Gastroesophageal sphincter (tissue), 3 donors: ENCODE measurements around the gene RUNX2.

ENCODE experiments used
- CTCF ChIP-seq, 4 experiments: fragments of 200-600 bp in 2 of 4; fragments of 450-650 bp in 2 of 4; sonication (generic) in 1 of 4; IDR thresholded peaks; one replicate each; pipeline ENCODE4 v1.5.1; 2017 to 2019; ENCODE audit warnings: antibody characterized with exemption in 4 of 4, mild to moderate bottlenecking in 2 of 4, moderate library complexity in 2 of 4
- EP300 ChIP-seq: sonication (generic); formaldehyde crosslinking; IDR thresholded peaks from one replicate; pipeline ENCODE4 v1.6.1; 2017; ENCODE audit warnings: antibody characterized with exemption, mild to moderate bottlenecking
- POLR2A ChIP-seq, 2 donors: fragments of 450-650 bp; IDR thresholded peaks; one replicate each; pipeline ENCODE4 v1.6.1; 2017; ENCODE audit warnings: antibody characterized with exemption in 2 of 2, mild to moderate bottlenecking in 2 of 2, moderate library complexity in 1 of 2
- POLR2AphosphoS5 ChIP-seq: sonication (generic); formaldehyde crosslinking; IDR thresholded peaks from one replicate; pipeline ENCODE4 v1.6.1; 2017; ENCODE audit warnings: antibody characterized with exemption

DNA sequence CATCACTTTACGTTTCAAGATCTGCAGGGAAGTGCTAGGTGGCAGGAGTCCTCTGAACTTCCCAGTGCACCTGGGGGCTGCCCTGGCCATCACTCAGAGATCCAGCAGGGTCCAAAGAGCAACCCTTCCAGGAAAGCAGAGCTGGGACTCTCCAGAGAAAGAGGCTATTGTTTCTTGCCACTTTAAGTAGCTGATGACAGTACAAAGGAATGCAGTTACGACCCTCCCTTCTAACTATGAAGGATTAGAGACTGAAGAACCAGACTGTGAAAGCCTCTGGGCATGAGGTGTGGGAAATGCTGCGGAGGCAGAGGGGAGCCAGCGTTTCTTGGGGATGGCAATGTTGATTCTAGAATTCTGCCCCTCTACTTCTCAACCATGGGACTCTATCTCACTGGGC lies 238.8 kb downstream of the RUNX2 start:
- TF ChIP-seq EP300 = no peak
- no peak for TF ChIP-seq CTCF (IDR thresholded peaks at IDR 0.05)
- no peak for TF ChIP-seq POLR2A (IDR thresholded peaks at IDR 0.05)
- no peak for TF ChIP-seq POLR2AphosphoS5
